Inflammatory macrophage treated with lipopolysaccharide for 4 hours (primary cell): ENCODE data around the gene XRCC3.

Experiments used
- DNase-seq: peaks from one replicate; pipeline ENCODE4 v3.0.0-alpha.2; 2020

The XRCC3 gene

DNA sequence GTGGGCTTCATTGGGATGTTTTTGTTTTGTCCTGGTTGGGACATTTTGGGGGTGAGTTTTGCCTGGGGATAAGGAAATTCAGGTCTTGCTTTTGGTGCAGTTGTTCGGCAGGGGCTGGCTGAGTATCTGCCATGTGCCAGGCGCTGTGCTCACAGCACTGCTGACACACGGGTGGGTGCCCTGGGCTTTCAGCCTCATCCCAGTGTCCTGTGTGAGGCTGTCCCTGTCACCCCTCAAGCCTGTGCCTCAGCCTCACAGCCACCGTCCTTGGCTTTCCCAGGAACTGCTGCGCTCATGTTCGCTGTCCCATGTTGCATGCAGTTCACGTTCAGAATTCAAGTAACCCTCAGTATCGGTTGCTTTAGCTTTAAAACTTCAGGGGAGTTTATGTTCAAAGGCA, 24.9 kb downstream of the XRCC3 start:
- no peak for DNase-seq

DNA sequence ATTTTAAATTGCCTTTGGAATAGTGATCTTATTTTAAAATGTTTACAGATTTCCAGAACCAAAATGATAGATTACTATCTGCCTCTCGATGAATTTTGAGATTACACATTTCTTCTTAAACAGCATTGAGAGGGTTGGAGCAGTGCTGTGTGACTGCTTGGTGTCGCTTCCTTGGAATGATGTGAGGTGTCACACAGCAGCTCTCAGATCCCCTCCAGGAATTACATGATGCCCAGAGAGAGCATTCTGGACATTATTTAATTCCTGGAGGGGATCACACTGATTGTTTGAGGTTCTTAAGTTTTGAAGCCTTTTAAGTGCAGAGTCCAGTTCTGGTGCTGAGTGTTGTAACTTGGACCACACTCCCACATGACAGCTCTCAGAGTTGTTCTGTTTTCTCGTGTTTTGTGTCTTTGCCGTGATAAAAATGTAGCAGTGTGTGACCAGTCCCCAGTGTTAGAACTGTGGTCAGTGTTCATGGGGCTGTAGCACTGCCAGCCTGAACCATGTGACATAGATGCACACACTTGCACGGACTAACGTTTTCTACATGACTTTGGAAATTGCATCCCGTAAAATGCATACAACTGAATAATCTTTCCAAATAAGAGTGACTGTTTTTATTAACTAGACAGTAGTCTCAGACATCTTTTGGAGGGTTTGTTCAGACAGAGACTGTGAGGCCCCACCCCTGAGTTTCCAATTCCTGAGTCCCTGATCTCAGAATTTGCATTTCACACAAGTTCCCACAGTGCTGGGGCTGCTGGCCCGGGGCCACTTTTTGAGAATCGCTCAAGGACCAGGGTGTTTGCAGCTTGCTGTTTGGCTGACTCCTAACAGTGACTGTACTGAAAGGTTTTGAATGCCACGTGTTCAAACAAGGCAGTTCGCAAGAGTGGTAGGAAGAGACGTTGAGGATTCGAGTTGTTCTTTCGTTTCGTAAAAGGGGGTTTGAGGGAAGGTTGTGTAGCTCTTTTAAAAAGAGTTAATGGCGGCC, 26.0 kb downstream of the XRCC3 start:
- DNase-seq: no peak

DNA sequence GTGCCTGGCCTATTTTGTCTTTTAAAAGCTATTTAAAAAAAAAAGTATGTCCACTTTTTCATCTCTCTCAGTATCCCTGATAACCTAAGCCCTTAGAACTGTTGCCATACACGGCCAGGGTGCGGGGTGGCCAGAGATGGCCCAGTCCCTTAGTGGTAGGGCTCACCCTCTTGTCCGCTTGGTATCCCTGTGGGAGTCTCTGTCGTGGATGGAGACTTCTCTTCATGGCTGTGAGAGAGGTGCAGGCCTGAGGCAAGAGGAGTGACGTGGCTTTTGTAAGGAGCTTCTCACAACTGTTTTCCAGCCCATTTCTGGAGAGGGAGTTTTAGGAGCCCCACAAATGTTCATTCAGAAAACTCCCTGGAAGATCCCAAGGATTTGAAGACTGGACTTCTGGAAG, 26.8 kb downstream of the XRCC3 start:
- no peak for DNase-seq

DNA sequence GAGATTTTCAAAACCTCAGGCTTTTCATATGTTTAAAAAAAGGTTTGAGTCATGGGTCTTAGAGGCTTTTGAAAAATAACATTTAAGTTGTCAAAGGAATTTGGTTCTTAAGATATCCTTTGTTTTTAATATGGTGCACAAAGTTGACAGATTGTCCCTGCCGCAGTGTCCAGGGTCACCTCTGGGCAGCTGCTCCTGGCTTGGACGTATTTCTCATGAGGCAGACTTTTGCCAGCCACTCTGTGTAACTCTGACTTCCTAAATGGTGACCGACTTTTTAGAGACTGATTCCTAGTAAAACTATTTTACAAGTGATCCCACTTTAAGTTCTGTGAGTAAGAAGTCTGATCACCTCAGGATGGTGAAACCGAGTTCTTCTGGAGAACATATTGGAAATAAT, 27.5 kb downstream of the XRCC3 start:
- DNase-seq: no peak

DNA sequence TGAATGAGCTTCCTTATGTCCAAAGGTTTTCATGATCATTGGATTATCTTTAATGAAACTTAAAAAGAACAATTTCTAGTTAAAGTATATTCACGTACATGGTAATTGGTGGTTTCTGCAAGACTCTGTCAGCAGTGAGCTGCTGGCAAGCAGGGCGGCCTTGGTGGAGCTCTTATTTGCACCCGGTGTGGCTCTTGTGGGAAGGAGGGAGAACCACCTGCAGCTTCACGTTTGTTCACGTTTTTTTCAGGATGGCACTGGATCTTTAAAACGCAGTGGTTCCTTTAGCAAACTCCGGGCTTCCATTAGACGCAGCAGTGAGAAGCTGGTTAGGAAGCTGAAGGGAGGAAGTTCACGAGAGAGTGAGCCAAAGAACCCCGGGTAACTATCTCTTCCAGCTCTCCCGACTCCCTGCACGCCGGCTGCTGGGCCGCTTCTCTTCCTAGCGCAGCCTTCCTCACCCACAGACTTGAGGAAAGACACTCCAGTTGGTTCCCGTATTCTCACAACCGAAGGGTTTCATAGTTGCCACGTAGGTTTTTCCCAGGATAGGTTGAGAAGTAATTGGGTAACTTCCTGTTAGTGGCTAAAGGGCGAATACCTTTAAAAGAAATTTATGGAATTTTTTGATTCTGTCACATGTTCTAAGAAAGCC, 28.3 kb downstream of the XRCC3 start:
- DNase-seq: no peak

DNA sequence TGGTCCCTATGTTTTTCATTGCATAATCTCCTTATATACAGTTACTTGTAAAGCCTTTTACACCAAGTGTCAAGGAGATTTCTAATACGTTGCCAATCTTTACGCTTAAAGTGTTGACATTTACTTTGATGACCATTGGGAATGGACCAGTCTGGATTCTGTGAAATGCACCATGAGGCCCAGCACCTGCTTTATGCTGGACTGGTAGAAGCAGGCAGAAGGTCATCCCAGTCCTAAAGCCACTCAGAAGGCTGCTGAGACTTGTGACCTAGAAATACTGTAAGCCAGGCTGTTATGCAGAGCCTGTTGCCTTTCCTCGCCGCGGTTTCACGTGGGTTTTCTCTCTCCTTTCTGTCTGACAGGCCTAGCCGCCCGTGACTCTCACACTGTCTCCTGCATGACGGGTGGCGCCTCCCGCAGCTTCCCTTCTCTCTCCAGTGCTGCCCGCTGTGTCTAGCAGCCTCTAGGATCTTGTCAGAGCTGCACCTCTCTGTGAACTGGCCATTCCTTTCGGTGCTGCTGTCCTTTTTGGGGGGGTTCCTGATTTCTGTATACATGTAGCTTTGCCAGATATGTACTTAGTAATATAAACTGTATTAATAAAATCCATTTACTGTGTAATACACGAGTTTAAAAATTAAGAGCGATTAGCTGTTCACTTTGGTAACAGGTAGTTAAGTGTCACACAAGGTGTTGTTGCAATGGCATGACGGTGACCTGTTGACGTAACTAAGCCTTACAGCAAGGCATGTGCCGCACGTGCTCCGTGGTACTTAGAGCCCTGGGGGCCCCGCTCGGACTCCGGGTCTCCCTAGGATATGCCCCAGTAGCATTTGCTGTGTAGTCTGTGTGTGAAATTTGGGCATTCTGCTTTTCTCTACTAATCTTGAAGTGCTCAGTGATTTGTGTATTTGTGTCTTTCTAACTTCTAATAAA, 29.7 kb downstream of the XRCC3 start:
- no peak for DNase-seq

DNA sequence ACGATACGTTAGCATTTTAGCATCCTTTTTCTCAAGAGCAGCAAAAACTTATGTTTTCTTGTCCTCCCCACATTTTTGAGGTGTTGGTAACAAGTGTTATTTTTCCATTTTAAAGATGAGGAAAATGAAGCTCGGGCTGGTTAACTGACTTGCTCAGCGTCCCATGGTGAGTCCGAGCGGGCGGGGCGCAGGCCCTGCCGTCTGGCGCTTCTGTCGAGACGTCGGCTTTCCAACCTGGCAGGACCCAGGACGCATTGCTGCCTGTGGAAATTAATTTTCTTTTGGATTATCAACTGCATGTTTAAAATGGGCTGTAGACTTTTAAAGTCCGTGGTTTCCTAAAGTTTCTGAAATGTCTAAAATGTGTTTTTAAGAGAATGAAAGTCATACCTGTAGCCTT, 30.4 kb downstream of the XRCC3 start:
- no peak for DNase-seq

DNA sequence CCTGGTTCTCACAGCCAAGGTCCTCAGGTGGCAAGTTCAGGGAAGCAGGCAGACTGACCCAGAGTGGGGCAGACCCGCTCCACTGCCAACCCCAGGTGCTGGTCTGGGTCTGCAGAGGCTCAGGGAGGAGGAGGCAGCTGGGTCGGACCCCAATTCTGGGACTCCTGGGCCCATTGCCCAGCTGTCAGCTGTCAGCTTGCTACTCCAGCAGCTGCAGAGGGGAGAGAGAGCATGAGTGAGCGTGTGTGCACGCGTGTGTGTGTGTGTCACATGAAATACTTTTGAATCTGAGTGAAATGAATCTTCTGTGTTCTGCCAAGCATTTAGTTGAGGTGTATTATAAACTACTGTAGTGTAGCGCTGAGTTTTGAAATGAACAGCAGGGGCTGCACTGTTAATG, 30.8 kb downstream of the XRCC3 start:
- no peak for DNase-seq

DNA sequence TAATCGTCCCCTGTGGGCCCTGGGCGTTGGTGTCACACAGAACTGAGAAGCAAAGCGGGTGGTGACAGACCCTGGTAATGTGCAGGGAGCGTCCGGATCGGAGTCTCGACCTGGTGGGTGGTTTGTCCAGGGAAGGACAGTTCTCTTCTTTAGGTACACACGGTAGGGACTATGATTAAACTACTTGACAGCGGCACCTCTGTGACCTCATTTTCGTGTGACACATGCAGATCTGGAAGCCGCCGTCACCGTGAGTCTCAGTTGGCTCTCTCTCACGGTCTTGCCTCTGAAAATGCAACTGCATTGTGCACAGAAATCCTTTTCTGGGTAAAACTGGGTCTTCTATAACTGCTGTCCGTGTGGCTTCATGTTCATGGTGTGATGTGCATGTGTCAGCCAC, 32.1 kb downstream of the XRCC3 start:
- no peak for DNase-seq

DNA sequence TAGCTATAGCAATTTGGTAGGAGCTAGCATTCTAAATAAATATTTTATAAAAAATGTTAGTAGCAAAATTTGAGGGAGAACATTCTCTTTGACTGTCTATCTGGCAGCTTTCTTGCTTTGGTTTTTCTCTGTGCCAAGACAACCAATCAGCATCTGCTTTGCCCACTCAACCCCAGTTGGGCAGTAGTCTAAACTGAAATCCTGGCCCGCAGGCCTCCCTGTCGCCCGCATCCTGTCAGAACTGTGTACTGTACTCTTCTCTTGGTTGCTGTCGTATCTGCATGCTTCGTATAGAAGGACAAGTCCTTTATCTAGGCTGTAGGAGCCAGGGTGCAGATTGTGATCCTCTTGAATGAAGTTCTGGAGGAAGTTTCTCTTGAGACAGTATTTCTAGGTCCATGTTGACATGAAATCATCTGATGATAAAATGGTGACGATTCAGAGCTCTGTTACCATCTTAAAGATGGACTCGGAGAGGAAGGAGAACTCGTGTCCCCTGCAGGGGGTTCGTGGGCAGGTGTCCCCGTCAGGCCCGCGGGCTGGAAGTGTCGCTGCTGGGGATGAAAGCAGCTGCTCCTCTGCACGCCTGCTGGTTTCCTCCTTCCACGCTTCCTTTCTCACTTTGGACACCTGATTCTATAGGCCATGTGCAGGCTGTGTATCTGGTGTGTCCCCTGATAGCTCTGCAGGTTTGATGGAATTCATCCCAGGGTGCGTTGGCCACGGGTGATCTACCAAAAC, 34.6 kb downstream of the XRCC3 start:
- no peak for DNase-seq

DNA sequence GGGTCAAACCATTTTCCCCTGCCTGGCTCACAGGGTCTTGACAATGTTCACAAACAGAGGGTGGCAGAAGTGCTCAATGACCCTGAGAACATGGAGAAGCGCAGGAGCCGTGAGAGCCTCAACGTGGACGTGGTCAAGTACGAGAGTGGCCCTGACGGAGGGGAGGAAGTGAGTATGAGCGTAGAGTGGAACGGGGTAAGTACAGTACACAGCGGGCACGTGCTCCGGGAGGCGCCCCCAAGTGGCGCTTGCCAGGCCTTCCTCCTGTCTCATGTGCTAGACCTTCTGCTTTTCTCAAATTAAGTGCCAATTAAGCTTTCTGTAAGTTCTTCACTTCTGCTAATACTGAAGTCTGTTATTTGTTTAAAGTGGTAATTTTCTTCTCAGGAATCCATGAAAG, 35.9 kb downstream of the XRCC3 start:
- DNase-seq: peak; percentile 72

DNA sequence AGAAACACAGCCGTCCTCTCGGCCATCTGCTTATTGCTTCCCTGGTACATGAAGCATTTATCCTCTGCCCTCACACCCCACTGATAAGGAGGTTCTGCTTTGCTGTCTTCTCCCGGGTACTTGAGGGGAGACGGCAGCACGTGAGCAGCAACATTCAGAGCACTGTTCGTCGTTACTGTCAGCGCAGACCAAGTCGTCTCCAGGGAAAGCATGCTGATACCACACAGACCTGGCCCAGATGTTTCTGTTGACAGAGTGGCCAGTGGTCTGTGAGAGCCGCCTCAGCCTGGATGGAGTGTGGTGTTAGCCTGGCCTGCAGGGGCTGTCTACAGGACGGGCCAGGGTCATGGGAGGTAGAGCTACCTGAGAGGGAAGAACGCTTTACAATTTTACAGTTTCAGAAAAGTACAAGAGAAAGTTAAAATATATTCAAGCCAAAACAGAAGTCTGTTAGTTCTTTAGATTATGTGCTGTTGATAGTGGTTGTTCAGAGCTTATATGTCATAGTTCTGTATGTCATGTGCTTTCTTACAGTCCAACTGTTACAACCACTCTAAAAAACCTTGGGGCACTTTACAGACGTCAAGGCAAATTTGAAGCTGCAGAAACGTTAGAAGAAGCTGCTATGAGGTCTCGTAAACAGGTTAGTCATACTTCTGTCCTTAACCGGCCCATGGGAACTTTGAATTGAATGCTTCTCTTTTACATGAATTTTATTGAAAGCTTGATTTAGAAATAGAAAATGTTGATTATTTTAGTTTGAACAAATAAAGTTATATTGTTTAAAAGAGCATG, 38.2 kb downstream of the XRCC3 start:
- no peak for DNase-seq

DNA sequence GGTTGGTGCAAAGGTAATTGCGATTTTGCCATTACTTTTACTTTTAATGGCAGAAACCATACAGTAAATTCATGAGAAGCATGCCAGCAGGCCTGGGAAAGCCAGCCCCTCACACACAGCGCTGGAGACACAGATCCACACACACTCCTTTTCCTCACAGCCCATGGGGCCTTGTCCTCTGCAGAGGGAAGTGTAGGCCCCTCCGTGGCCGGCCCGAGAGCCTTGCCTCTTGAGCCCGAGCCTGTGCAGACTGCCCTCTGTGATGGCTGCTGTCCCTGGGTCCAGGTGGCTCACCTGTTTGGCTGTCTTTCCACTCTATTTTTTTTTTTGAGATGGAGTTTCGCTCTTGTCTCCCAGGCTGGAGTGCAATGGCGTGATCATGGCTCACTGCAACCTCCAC, 39.3 kb downstream of the XRCC3 start:
- DNase-seq: no peak

DNA sequence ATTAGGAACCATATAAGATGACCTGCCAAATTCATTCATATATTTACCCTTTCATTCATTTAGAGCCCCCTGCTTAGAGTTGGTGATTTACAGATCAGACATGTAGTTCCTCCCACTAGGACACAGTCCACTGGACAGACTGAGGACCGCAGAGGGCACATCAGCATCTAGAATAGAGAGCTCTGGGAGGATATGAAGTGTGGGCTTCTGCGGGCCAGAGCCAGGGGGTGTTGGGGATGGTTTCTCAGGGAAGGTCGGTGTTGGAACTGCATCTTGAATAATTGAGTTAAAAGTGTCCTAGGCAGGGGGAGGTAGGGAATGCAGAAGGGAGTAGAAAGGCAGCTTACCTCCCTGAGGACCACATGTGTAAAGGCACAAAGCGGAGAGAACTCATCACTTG, 43.3 kb downstream of the XRCC3 start:
- no peak for DNase-seq

DNA sequence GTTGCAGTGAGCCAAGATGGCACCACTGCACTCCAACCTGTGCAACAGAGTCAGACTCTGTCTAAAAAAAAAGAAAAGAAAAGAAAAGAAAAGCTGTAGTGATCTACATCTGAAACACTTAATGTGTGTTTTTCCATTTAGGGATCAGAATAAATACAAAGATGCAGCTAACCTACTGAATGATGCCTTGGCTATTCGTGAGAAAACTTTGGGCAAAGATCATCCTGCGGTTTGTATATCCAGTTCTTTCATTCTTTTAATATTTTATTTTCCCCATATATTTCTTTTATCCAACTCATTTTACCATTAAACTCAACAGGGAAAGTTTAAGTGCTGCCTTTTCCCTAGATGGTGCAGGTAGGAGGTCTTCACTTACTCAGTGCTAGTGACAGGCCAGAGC, 45.9 kb downstream of the XRCC3 start:
- no peak for DNase-seq

DNA sequence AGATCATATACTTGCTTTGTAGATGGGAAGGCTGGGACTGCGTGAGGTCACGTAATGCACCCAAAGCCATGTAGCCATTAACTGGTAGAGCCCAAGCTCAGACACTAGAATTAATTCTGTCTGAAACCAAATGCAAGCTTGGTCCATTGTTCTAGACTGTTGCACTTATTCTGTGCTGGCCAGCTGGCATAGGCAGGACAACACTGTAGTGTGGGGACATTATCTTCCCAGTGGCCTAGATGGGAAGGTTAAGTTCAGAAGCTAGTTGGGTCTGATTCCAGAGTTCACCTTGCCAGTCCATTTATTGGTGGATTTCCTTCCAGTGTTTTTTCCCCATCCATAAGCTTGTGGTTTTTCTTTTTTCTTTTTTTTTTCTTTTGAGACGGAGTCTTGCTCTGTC, 47.1 kb downstream of the XRCC3 start:
- DNase-seq: no peak

DNA sequence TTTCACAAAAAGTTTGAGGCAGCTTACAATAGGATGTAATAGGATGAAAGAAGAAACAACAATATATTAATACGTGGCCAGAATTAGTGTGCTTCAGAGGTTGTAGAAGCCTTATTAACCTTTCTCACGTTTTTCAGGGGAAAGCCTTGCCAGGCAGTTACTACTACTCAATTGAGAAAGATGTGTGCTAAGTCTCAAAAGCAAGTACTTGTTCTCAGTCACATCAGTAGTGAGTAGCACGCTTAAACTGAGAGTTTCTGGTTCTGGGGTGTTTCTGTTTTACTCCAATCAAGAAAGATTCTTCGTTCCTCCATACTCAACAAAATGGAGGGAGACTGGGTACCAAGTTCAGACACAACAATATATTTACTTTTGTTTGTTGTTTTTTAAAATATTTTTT, 47.6 kb downstream of the XRCC3 start:
- no peak for DNase-seq

DNA sequence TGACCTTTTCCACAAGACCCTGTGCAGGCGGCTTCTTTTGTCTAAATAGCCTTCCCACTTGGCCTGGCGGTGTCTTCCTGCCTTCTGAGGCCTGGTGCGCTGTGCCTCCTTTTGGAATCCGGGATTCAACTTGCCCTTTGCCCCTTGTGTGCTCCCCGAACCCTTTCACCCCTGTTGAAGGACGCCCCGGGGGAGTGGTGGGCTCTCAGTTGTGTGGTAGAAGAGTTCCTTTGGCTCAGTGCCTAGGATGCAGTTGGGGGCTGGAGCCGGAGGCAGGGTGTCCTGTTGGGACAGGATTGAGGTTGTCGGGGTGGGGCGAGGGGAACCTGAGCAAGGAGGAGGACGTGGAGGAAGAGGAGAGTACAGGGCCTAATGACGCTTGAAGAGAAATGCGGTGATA, 51.7 kb downstream of the XRCC3 start:
- DNase-seq: no peak

DNA sequence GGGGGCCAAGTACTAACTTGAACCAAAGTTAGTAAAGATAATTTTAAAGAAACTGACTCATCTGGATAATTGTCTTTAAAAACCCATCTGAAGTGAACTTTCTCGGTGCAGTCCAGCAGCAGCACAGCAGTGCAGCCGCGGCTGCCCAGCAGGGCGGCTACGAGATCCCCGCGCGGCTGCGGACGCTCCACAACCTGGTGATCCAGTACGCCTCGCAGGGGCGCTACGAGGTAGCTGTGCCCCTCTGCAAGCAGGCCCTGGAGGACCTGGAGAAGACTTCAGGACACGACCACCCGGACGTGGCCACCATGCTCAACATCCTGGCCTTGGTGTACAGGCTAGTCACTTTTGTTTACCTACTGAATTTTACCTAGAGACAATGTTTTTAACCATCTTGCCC, 52.7 kb downstream of the XRCC3 start:
- no peak for DNase-seq

DNA sequence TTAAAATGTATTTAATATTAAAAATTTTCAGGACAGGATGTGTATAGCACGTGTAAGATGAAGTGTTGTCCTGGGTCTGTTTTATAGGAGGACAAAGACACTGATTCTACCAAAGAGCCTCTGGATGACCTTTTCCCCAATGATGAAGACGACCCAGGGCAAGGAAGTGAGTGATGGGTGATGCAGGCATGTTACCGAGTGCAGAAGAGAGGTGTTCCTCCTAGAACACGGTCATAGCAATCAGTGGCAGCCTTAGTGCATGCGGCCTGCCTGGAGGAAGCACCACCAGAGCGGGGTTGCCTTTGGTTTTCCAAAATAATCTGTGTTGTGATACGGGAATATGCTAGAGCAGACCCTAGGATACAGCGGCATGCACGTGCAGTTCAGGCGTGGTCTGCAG, 53.2 kb downstream of the XRCC3 start:
- no peak for DNase-seq

DNA sequence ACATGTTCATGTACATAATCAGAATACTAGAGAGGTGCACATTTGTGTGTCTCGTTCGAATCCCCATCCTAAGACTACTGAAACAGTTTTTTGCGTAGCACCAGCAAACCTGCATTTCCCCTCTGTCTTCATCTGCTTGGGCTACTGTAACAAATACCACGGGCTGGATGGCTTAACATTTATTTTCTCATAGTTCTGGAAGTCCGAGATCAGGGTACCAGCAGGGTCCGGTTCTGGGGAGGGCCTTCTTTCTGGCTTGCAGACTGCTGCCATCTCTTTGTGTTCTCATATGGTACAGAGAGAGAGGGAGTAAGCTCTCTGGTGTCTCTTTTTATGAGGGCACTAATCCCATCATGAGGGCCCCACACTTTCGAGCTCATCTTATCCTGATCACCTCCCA, 55.6 kb downstream of the XRCC3 start:
- DNase-seq: no peak

DNA sequence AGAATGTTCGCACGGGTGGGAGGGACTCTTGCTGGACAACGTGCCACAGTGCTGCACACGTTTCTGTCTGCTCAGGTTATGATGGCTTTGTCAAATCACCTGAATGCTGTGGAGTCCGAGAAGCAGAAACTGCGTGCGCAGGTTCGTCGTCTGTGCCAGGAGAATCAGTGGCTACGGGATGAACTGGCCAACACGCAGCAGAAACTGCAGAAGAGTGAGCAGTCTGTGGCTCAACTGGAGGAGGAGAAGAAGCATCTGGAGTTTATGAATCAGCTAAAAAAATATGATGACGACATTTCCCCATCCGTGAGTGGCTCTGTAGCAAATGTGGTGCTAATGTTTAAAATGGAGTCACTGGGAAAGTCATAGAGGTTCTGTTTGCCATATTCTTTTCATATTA, 57.8 kb downstream of the XRCC3 start:
- peak; percentile 65 for DNase-seq
